Bronchial epithelial cell (primary cell): ENCODE data around the gene HS3ST1. TPM values are rescaled to one million over a fixed set of nuclear protein-coding genes. Genes with fewer than 3 reads are reported as not detected.

Source experiments
- DNase-seq: peaks from one replicate; pipeline ENCODE4 v3.0.0-alpha.2; 2010; ENCODE audit warnings: low read depth
- FAIRE-seq: peaks from 2 replicates; lab custom pipeline; 2011; peaks lifted over from hg19 to GRCh38; lab: Jason Lieb, UNC
- H3K27me3 ChIP-seq: 2 replicates; pipeline ENCODE4 v1.5.1; 2011; ENCODE audit warnings: low read length; ENCODE audit not compliant: control insufficient read depth, insufficient read depth
- H3K36me3 ChIP-seq: 2 replicates; pipeline ENCODE4 v1.5.1; 2011; ENCODE audit warnings: low read length; ENCODE audit not compliant: control insufficient read depth, insufficient read depth
- H3K4me3 ChIP-seq: 2 replicates; pipeline ENCODE4 v1.5.1; 2011; ENCODE audit warnings: mild to moderate bottlenecking, low read depth, low read length, control low read depth
- CTCF ChIP-seq: IDR thresholded peaks from 2 replicates; pipeline ENCODE4 v1.5.1; 2011; ENCODE audit warnings: mild to moderate bottlenecking, moderate library complexity, low read length, control low read depth, inconsistent platforms; ENCODE audit not compliant: insufficient read depth, severe bottlenecking
- total RNA-seq: library from RNA; depleted of rRNA; stranded (reverse); fragments of >200 nt; gene quantifications from 2 replicates; pipeline ENCODE4 v1.2.1, GENCODE V29; 2014

The HS3ST1 gene
- 1.8 and 2.4 TPM in 2 replicates for total RNA-seq

GRCh38 chr4:11428231-11428898, at the start of gene HS3ST1:
Gene HS3ST1, minus strand, starts transcription at chr4:11428894. Its CDS starts 28,889 bp downstream, at chr4:11400005.
- DNase-seq (peak; percentile 47), FAIRE-seq (no peak)
- no peak for TF ChIP-seq CTCF
- no peaks in the 10 kb centered on the region for H3K27me3 ChIP-seq
- H3K36me3 ChIP-seq: no peaks in the 10 kb centered on the region
- H3K4me3 ChIP-seq: peak within 1 kb of the TSS; percentile 67

- Histone ChIP-seq H3K36me3 (no peaks in the 10 kb centered on the region), H3K4me3 (no peak overlapping the region), H3K27me3 (no peaks in the 10 kb centered on the region)
- no peak for TF ChIP-seq CTCF
- DNase-seq (no peak), FAIRE-seq (no peak)
These were observed 47.2 kb upstream of the HS3ST1 start for GRCh38 chr4:11475871-11476270.

GRCh38 chr4:11474146-11474545, 45.5 kb upstream of the HS3ST1 start:
- Histone ChIP-seq H3K4me3 (no peak overlapping the region), H3K27me3 (no peaks in the 10 kb centered on the region), H3K36me3 (no peaks in the 10 kb centered on the region)
- FAIRE-seq (no peak), DNase-seq (no peak)
- no peak for TF ChIP-seq CTCF

- H3K4me3 ChIP-seq: no peak overlapping the region
- FAIRE-seq (no peak), DNase-seq (no peak)
- TF ChIP-seq CTCF: no peak
- H3K36me3 ChIP-seq: no peaks in the 10 kb centered on the region
- no peaks in the 10 kb centered on the region for H3K27me3 ChIP-seq
These were observed 43.8 kb upstream of the HS3ST1 start for GRCh38 chr4:11472535-11472934.

- DNase-seq (peak; percentile 53), FAIRE-seq (no peak)
- H3K4me3 ChIP-seq: no peak overlapping the region
- H3K27me3 ChIP-seq: no peaks in the 10 kb centered on the region
- no peak for TF ChIP-seq CTCF
- no peaks in the 10 kb centered on the region for H3K36me3 ChIP-seq
These were observed 42.9 kb upstream of the HS3ST1 start for GRCh38 chr4:11471618-11472017.

GRCh38 chr4:11471046-11471441, 42.4 kb upstream of the HS3ST1 start:
- TF ChIP-seq CTCF: no peak
- H3K27me3 ChIP-seq: no peaks in the 10 kb centered on the region
- DNase-seq (no peak), FAIRE-seq (no peak)
- no peak overlapping the region for H3K4me3 ChIP-seq
- no peaks in the 10 kb centered on the region for H3K36me3 ChIP-seq
